ENCODE data around the gene DLEC1.

The DLEC1 gene

DNA sequence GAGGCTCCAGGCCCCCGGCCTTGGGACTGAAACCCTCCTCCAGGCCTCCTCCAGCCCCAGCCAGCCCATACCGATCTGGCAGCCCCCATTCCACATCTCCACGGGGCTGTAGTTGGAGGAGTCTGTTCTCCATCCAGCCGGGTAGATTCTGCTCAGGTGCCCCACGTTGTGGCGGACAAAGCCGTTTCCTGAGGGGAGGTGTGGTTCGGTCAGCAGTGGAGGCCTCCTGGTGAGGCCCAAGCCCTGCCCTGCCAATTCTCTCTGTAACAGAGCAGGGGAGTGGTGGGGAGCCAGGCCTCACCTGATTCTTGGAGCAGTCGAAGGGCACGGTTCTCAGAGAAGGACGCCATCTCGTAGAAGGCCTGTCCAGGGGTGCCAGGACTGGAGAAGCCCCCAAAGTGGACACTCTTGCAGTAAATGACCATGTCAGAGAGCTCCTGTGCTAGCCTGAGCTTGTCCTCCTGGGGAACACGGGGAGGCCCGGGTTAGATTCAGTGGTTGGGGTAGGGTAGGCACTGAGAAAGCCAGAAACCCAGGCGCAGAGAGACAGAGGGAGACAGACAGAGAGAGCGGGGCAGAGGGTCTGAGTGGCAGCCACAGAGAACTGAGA lies 29.9 kb upstream of the DLEC1 start:
- no peak for ATAC-seq (ENCODE audit: insufficient read depth, low read depth)
- Histone ChIP-seq H3K4me3 (ENCODE audit: low read depth in 1 of 2, low read length in 2 of 2) (no peak overlapping the region), H3K4me2 (ENCODE audit: insufficient read depth, low read length) (no peak overlapping the region), H3K4me1 (ENCODE audit: insufficient read depth, low read length) (no peaks in the 10 kb centered on the region), H3K9ac (ENCODE audit: low read depth, low read length) (no peak overlapping the region), H3K9me3 (ENCODE audit: insufficient read depth, low read length, severe bottlenecking) (no peaks in the 10 kb centered on the region), H3K36me3 (ENCODE audit: insufficient read depth, low read length) (peaks cover 45% of the 10 kb centered on the region), H3K27ac (ENCODE audit: low read length) (no peak overlapping the region), H2AFZ (ENCODE audit: low read depth, low read length) (no peak overlapping the region), H3K27me3 (ENCODE audit: insufficient read depth, low read length, poor library complexity) (no peaks in the 10 kb centered on the region), H3K79me2 (ENCODE audit: insufficient read depth, low read length) (no peaks in the 10 kb centered on the region), H4K20me1 (ENCODE audit: insufficient read depth, low read length) (peaks cover 11% of the 10 kb centered on the region)
- TF ChIP-seq, protein P1, sequence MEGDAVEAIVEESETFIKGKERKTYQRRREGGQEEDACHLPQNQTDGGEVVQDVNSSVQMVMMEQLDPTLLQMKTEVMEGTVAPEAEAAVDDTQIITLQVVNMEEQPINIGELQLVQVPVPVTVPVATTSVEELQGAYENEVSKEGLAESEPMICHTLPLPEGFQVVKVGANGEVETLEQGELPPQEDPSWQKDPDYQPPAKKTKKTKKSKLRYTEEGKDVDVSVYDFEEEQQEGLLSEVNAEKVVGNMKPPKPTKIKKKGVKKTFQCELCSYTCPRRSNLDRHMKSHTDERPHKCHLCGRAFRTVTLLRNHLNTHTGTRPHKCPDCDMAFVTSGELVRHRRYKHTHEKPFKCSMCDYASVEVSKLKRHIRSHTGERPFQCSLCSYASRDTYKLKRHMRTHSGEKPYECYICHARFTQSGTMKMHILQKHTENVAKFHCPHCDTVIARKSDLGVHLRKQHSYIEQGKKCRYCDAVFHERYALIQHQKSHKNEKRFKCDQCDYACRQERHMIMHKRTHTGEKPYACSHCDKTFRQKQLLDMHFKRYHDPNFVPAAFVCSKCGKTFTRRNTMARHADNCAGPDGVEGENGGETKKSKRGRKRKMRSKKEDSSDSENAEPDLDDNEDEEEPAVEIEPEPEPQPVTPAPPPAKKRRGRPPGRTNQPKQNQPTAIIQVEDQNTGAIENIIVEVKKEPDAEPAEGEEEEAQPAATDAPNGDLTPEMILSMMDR (IDR thresholded peaks at IDR 0.05; ENCODE audit: borderline replicate concordance, extremely low read depth, low read length, poor library complexity, severe bottlenecking) = no peak
- no peak for TF ChIP-seq EZH2 (IDR thresholded peaks at IDR 0.05; ENCODE audit: borderline replicate concordance, low read depth, low read length, severe bottlenecking)
- DNase-seq = no peak

DNA sequence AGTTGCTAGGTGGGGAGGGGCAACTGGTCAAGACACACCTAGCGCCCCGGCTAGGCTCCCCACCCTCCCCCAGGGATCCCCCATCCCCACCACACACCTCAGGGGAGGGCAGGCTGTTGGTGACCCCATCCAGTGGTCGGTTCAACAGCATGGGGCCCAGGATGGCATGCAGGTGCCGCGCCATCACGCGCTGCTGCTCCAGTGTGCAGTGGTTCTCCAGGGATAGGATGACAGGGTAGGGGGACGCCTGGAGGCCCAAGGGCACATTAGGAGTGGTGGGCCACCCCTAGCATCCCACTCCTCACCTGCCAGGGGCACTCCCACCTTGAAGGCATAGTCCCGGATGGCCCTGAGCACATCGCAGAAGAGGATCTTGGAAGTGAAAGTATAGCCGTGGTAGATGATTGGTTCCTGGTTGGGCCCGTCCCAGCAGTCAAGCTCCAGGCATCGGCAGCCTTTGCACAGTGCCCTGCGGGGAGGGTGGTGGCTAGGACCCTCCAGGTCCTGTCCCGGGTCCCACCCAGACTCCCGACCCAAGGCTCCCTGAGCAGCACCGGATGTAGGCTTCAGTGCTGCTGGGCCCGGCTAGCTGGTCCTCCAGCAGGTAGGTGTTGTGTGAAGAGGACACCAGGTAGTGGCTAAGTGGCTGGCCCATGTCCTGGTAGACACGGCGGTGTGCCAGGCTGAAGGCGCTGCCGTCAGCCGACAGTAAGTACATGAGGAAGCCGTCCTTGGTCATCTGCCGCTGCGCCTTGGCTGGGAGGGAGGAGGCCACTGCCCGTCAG lies 29.0 kb upstream of the DLEC1 start:
- 0 out of 2 replicates have a peak, but pooled peaks cover 2% of the 10 kb centered on the region for H4K20me1 ChIP-seq (ENCODE audit: insufficient read depth, low read length)
- H3K27me3 ChIP-seq (ENCODE audit: insufficient read depth, low read length, poor library complexity) = no peaks in the 10 kb centered on the region
- H3K79me2 ChIP-seq (ENCODE audit: insufficient read depth, low read length) = no peaks in the 10 kb centered on the region
- H3K9me3 ChIP-seq (ENCODE audit: insufficient read depth, low read length, severe bottlenecking) = no peaks in the 10 kb centered on the region
- TF ChIP-seq EZH2 (IDR thresholded peaks at IDR 0.05; ENCODE audit: borderline replicate concordance, low read depth, low read length, severe bottlenecking) = no peak
- TF ChIP-seq, protein P1 (IDR thresholded peaks at IDR 0.05; ENCODE audit: borderline replicate concordance, extremely low read depth, low read length, poor library complexity, severe bottlenecking) = no peak
- H3K4me2 ChIP-seq (ENCODE audit: insufficient read depth, low read length) = no peak overlapping the region
- no peak overlapping the region for H2AFZ ChIP-seq (ENCODE audit: low read depth, low read length)
- ATAC-seq (ENCODE audit: insufficient read depth, low read depth) (peak; percentile 36), DNase-seq (no peak)
- H3K27ac ChIP-seq (ENCODE audit: low read length) = no peak overlapping the region
- H3K4me1 ChIP-seq (ENCODE audit: insufficient read depth, low read length) = no peaks in the 10 kb centered on the region
- H3K9ac ChIP-seq (ENCODE audit: low read depth, low read length) = no peak overlapping the region
- H3K36me3 ChIP-seq (ENCODE audit: insufficient read depth, low read length) = peaks cover 35% of the 10 kb centered on the region
- H3K4me3 ChIP-seq (ENCODE audit: low read depth in 1 of 2, low read length in 2 of 2) = no peak overlapping the region

DNA sequence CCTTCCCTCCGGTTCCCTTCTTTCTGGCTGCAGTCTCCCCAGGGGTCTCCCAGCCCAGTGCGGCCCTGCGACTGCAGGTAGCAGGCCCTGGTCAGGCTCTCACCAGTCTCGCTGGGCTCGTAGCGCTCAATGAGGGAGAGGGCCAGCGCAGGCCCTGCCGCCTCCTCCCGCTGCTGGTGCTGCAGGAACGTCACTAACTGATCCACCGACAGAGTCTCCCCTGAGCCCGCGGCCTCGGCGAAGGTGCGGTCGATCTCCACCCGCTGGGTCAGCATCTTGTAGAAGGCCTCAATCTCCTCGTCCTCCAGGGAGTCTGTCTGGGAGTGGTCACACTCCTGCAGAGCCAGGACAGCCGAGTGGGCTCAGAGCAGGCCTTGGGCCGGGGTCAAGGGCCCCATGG lies 27.9 kb upstream of the DLEC1 start:
- ATAC-seq (ENCODE audit: insufficient read depth, low read depth) = no peak
- Histone ChIP-seq H3K27ac (ENCODE audit: low read length) (no peak overlapping the region), H3K9me3 (ENCODE audit: insufficient read depth, low read length, severe bottlenecking) (no peaks in the 10 kb centered on the region), H3K36me3 (ENCODE audit: insufficient read depth, low read length) (peaks cover 29% of the 10 kb centered on the region), H3K4me1 (ENCODE audit: insufficient read depth, low read length) (no peaks in the 10 kb centered on the region), H3K79me2 (ENCODE audit: insufficient read depth, low read length) (no peaks in the 10 kb centered on the region), H3K9ac (ENCODE audit: low read depth, low read length) (no peak overlapping the region), H2AFZ (ENCODE audit: low read depth, low read length) (no peak overlapping the region), H4K20me1 (ENCODE audit: insufficient read depth, low read length) (no peaks in the 10 kb centered on the region), H3K27me3 (ENCODE audit: insufficient read depth, low read length, poor library complexity) (no peaks in the 10 kb centered on the region), H3K4me3 (ENCODE audit: low read depth in 1 of 2, low read length in 2 of 2) (no peak overlapping the region), H3K4me2 (ENCODE audit: insufficient read depth, low read length) (no peak overlapping the region)
- no peak for DNase-seq
- TF ChIP-seq, protein P1 (IDR thresholded peaks at IDR 0.05; ENCODE audit: borderline replicate concordance, extremely low read depth, low read length, poor library complexity, severe bottlenecking) = no peak
- TF ChIP-seq EZH2 (IDR thresholded peaks at IDR 0.05; ENCODE audit: borderline replicate concordance, low read depth, low read length, severe bottlenecking) = no peak
